WERI-Rb-1 (cell line): ENCODE measurements around the gene MIA2.

Experiments
- DNase-seq: peaks from one replicate; pipeline ENCODE4 v3.0.0-alpha.2; 2020
- H3K27ac ChIP-seq: fragments of 250-450 bp; sonication (Bioruptor Pico); 2 replicates; pipeline ENCODE4 v1.5.1; 2020; ENCODE audit warnings: mild to moderate bottlenecking, moderate library complexity
- H3K27me3 ChIP-seq: fragments of 250-450 bp; sonication (Bioruptor Pico); 2 replicates; pipeline ENCODE4 v1.5.1; 2021; ENCODE audit warnings: mild to moderate bottlenecking, low read depth, moderate library complexity; ENCODE audit not compliant: insufficient read depth, severe bottlenecking
- H3K36me3 ChIP-seq: fragments of 250-450 bp; sonication (Bioruptor Pico); 2 replicates; pipeline ENCODE4 v1.5.1; 2020; ENCODE audit warnings: mild to moderate bottlenecking, moderate library complexity
- H3K4me3 ChIP-seq: 2 replicates; pipeline ENCODE4 v1.5.1; 2011; ENCODE audit warnings: low read depth, mild to moderate bottlenecking, control low read depth, low read length
- H3K9me3 ChIP-seq: fragments of 250-450 bp; sonication (Bioruptor Pico); 2 replicates; pipeline ENCODE4 v1.5.1; 2021; ENCODE audit warnings: mild to moderate bottlenecking, moderate library complexity; ENCODE audit not compliant: severe bottlenecking
- CTCF ChIP-seq: IDR thresholded peaks from 2 replicates; pipeline ENCODE4 v1.5.1; 2011; ENCODE audit warnings: low read depth, mild to moderate bottlenecking, control low read depth, inconsistent platforms, low read length

The MIA2 gene

GRCh38 chr14:39396448-39396847 is 162.7 kb downstream of the MIA2 start:
- Histone ChIP-seq H3K4me3 (no peak overlapping the region), H3K9me3 (no peaks in the 10 kb centered on the region), H3K36me3 (no peaks in the 10 kb centered on the region; the same call in 1 of the 2 replicates), H3K27me3 (no peaks in the 10 kb centered on the region), H3K27ac (no peak overlapping the region)
- no peak for DNase-seq
- TF ChIP-seq CTCF = no peak

GRCh38 chr14:39398382-39398781 is 164.7 kb downstream of the MIA2 start:
- no peak for DNase-seq
- Histone ChIP-seq H3K4me3 (no peak overlapping the region), H3K9me3 (no peaks in the 10 kb centered on the region), H3K27me3 (no peaks in the 10 kb centered on the region), H3K27ac (no peak overlapping the region), H3K36me3 (no peaks in the 10 kb centered on the region; the same call in 1 of the 2 replicates)
- TF ChIP-seq CTCF = no peak

- no peak for TF ChIP-seq CTCF
- no peaks in the 10 kb centered on the region for H3K9me3 ChIP-seq
- no peak for DNase-seq
These were observed 172.8 kb downstream of the MIA2 start for GRCh38 chr14:39406560-39406959.

GRCh38 chr14:39416072-39416471 is 182.4 kb downstream of the MIA2 start:
- TF ChIP-seq CTCF = no peak
- H3K4me3 ChIP-seq = no peak overlapping the region
- H3K27me3 ChIP-seq = no peaks in the 10 kb centered on the region

More at GRCh38 chr14:39406560-39406959, 172.8 kb downstream of the MIA2 start:
- no peak overlapping the region for H3K27ac ChIP-seq
- no peaks in the 10 kb centered on the region for H3K27me3 ChIP-seq
- H3K4me3 ChIP-seq = no peak overlapping the region
- no peaks in the 10 kb centered on the region for H3K36me3 ChIP-seq

GRCh38 chr14:39417014-39417413 is 183.3 kb downstream of the MIA2 start:
- H3K36me3 ChIP-seq = no peaks in the 10 kb centered on the region
- peak; percentile 44 for DNase-seq
- TF ChIP-seq CTCF = peak; percentile 74
- no peak overlapping the region for H3K27ac ChIP-seq
- no peak overlapping the region for H3K4me3 ChIP-seq
- H3K27me3 ChIP-seq = no peaks in the 10 kb centered on the region
- no peaks in the 10 kb centered on the region for H3K9me3 ChIP-seq

More at GRCh38 chr14:39416072-39416471, 182.4 kb downstream of the MIA2 start:
- no peaks in the 10 kb centered on the region for H3K9me3 ChIP-seq
- DNase-seq = no peak
- no peaks in the 10 kb centered on the region for H3K36me3 ChIP-seq
- H3K27ac ChIP-seq = no peak overlapping the region

GRCh38 chr14:39419272-39419671 is 185.6 kb downstream of the MIA2 start:
- Histone ChIP-seq H3K9me3 (no peaks in the 10 kb centered on the region), H3K27ac (no peak overlapping the region), H3K27me3 (no peaks in the 10 kb centered on the region), H3K36me3 (no peaks in the 10 kb centered on the region), H3K4me3 (no peak overlapping the region)
- DNase-seq = no peak
- TF ChIP-seq CTCF = no peak
